ENCODE results near the gene ONECUT3. TPM values are rescaled to one million over a fixed set of nuclear protein-coding genes. Genes with fewer than 3 reads are reported as not detected.

ONECUT3 gene
- total and polyA plus RNA-seq, 2 of the 4 experiments (the other 2 are of a cell fraction) = not detected

DNA sequence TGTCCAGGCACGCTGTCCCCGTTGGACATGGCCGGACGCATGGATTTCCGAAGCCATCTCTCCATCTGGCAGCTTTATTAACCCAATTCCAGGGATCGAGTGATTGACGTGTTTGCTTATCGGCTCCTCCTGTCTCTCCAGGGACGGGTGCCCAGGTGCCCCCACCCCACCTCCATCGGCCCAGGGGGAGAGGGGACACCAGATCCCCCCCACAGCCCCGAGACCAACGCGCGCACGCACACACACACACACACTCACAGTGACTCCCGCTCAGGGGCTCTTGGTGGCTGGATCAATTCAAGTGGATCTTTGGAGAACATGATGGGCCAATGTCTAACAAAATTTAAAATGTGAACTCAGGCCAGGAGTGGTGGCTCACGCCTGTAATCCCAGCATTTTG, 23.1 kb upstream of the ONECUT3 start:
- Histone ChIP-seq H3K9me1 (ENCODE audit: insufficient read depth, low read length) (peaks cover 3% of the 10 kb centered on the region; the same call in 1 of the 2 replicates), H3K4ac (ENCODE audit: low read depth, low read length) (no peak overlapping the region), H3K4me1 (ENCODE audit: control insufficient read depth, insufficient read depth, low read length) (no peaks in the 10 kb centered on the region; the same call in 1 of the 2 replicates), H3K36me3 (ENCODE audit: control insufficient read depth, insufficient read depth, low read length) (no peaks in the 10 kb centered on the region), H3K27me3 (ENCODE audit: control insufficient read depth, insufficient read depth, low read length) (peaks cover 37% of the 10 kb centered on the region), H3K27ac (ENCODE audit: insufficient read depth, low read length) (no peak overlapping the region), H2AFZ (replicated peaks; ENCODE audit: low read length, poor library complexity) (no peak overlapping the region), H3K56ac (ENCODE audit: extremely low read depth, insufficient read depth, low read length) (no peak overlapping the region), H2BK15ac (ENCODE audit: low read depth, low read length) (no peak overlapping the region), H3K23ac (ENCODE audit: low read depth, low read length) (no peak overlapping the region), H3K79me1 (ENCODE audit: low read depth in 1 of 2, low read length in 2 of 2) (no peaks in the 10 kb centered on the region), H3K4me2 (ENCODE audit: low read depth, low read length) (no peak overlapping the region), H3K18ac (ENCODE audit: low read depth, low read length) (no peak overlapping the region), H3K9ac (ENCODE audit: low read depth, low read length) (no peak overlapping the region), H4K91ac (ENCODE audit: insufficient read depth, low read depth, low read length) (no peak overlapping the region), H2AK9ac (replicated peaks; ENCODE audit: low read depth, low read length, poor library complexity) (no peak overlapping the region), H2BK20ac (ENCODE audit: low read depth, low read length) (no peak overlapping the region), H2AK5ac (ENCODE audit: low read depth, low read length) (no peak overlapping the region), H3K14ac (replicated peaks; ENCODE audit: low read depth, low read length) (no peak overlapping the region), H2BK5ac (ENCODE audit: low read depth, low read length, poor library complexity, severe bottlenecking) (no peak overlapping the region), H3K9me3 (ENCODE audit: control insufficient read depth, insufficient read depth, low read length) (no peaks in the 10 kb centered on the region), H4K8ac (ENCODE audit: low read depth in 2 of 2, low read length in 2 of 2) (no peak overlapping the region), H4K20me1 (ENCODE audit: insufficient read depth, low read length) (peaks cover 4% of the 10 kb centered on the region; the same call in 1 of the 2 replicates), H4K5ac (ENCODE audit: low read depth, low read length) (no peak overlapping the region), H3K4me3 (ENCODE audit: insufficient read depth, low read depth, low read length) (no peak overlapping the region), H2BK120ac (ENCODE audit: low read depth, low read length) (no peak overlapping the region)
- DNase-seq (no peak), ATAC-seq (ENCODE audit: low read depth) (no peak)
- dilution Hi-C loops (cut with HindIII; ENCODE audit: low sequenced_read_pairs, unreplicated experiment) = no loop called here
- no TSS peak for BruUV-seq (replicated peaks)
- TF ChIP-seq SMC3 (IDR thresholded peaks at IDR 0.05; ENCODE audit: low read depth, low read length) (no peak), ELK1 (IDR thresholded peaks at IDR 0.05; ENCODE audit: borderline replicate concordance, low read depth, low read length) (no peak), MAFK (IDR thresholded peaks at IDR 0.05; ENCODE audit: low read depth, low read length) (no peak)
- in situ Hi-C loops (cut with MboI; ENCODE audit: low sequenced_read_pairs) = no loop called here
- CTCF ChIA-PET = no interaction called here
- intact Hi-C loops (cut with micrococcal nuclease) = no loop called here
- POLR2A ChIA-PET (ENCODE audit: unreplicated experiment) = no interaction called here
- WGBS, 2 experiments (ENCODE audit: extremely low coverage in 2 of 2, insufficient read length in 1 of 2) = 70% methylated on average over 4 of the region's 17 CpGs; no CpG with 5 or more reads in 1 of the 2 experiments
